C1 segment of cervical spinal cord (tissue), 14 donors: ENCODE data around the gene GPSM3.
A peak's percentile ranks its signal among the peaks of the same experiment; 100 is the strongest.
"Not testable (repeated sequence)": the region's sequence is repeated elsewhere in the genome, so short reads cannot be mapped to it uniquely, and the experiment has no call there.

ENCODE experiments used
- DNase-seq, 14 donors: peaks; one replicate each; lab custom pipeline; 2025; lab: John Stamatoyannopoulos, UW

Gene GPSM3

DNA sequence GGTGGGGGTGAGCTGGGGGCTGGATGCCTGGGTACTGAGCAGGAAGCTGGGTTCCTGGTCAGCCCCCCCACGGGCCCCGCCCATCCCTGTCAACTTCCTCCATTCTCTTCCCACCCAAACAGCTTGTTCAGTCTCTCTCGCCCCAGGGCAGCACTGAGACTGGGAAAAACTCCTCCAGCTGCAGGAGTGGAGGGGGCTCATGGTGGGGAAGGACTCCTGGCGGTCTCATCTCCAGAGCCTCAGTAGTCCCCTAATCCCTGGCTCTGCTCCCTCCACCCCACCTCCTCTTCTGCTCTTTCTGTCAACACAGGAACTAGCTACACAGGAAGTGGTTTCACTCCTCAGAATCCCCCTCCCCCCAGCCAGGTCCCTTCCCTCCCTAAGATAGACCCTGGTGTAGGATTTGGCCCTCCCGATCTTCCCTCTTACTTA, at the start of gene GPSM3:
Gene GPSM3 (minus strand): TSS at position 36 of the 432 bp plus-strand sequence. CDS start 130 bp downstream, outside the sequence.
- peak in 7 of 14 donors; percentile 13 to 70 (median 35) for DNase-seq

- no peak for DNase-seq
Observed at GRCh38 chr6:32240686-32241085, 48.2 kb upstream of the GPSM3 start.

GRCh38 chr6:32239462-32239861, 47.0 kb upstream of the GPSM3 start:
- no peak for DNase-seq

DNA sequence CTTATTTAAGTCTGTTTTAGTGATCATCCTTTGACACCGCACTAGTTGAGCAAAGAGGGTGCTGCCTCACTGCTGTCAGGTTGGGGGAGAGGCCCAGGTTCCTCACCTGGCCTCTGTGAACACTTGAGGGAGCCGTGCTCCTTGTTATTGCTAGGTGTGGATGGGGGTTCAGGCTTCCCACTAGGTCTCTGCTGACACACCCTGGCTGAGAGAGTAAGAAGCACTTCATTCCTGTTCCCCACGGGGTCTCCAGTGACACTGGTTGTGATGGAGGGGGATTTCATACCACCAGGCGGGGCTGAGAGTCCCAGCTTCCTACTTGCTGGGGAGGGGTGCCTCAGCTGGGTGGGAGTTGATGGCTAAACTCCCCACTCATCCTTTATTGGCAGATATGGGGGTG, 42.5 kb upstream of the GPSM3 start:
- DNase-seq = no peak

DNA sequence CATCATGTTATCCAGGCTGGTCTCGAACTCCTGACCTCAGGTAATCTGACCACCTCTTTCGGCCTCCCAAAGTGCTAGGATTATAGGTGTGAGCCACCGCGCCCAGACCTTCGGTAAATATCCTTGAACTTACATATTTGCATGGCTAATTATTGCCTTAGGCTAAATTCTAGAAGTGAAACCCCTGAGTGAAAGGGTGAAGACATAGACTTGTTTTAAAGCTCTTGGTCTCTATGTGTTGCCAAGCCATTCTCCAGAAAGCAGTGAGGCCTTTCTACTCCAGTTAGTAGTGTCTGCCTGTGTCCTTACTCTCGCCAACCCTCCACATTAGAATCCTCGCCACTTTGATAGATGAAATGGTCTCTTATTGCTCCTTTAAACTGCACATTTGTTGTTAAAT, 34.0 kb upstream of the GPSM3 start:
- DNase-seq = no peak

DNA sequence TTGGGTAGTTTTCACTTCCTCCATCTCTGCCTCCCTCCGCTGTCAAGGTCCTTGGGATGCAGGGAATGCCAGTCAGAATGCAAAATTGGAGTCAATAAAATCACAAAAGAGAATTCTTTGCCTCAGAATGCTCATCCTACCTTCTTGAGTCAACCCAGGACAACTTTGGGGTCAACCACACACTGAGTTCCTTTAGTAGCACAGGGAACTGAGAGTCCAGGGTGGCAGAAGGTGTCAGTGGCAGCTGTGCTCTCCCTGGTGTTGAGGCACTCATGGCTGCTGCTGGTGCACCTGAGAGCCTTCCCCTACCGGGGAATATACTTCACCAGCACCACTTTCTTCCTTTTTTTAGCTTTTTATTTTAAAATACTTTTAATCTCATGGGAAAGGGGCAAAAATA, 32.3 kb upstream of the GPSM3 start:
- no peak for DNase-seq

GRCh38 chr6:32223258-32224235, 31.1 kb upstream of the GPSM3 start, which contains the start of gene NOTCH4:
NOTCH4 (minus strand) TSS chr6:32224067; CDS start chr6:32223928, 139 bp downstream.
- no peak for DNase-seq

GRCh38 chr6:32222333-32223230, 30.1 kb upstream of the GPSM3 start:
- DNase-seq = no peak

- no peak for DNase-seq
Observed at GRCh38 chr6:32220021-32220420, 27.6 kb upstream of the GPSM3 start.

DNA sequence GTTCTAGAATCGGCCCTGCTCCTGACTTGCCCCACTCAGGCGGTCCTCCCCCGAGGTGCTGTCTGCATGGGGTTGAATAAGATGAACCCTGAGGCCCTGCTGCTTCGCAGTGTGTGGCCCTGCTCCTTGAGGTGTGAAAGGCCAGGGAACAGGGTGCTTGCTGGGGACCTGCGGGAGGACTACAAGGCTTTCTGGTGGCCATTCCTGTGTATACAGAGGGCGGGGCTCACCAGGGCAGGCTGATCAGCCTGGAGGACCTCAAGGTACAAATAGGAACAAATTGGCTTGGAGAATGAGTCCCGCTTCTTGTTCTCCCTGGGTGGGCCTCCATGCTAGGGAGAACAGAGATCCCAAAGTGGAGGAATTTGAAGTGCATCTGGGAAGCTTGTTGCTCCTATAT, 25.7 kb upstream of the GPSM3 start:
- DNase-seq = no peak

DNA sequence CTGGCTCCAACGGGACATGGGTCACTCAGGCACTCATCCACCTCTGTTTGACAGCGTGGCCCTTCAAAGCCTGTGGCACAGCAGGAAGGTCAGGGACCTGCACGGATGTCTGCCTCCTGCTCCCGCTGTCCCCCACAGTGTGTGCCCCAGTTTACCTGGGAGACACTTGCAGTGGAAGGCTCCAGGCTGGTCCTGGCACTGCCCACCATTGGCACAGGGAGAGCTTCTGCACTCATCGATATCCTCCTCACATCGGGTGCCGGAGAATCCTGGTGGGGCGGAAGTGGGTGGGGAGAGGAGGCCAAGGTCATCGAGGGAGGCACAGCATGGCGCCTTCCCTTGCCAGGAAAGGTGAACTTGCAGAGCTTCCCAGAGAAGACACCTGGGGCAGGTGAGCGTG, 24.6 kb upstream of the GPSM3 start:
- DNase-seq = no peak

DNA sequence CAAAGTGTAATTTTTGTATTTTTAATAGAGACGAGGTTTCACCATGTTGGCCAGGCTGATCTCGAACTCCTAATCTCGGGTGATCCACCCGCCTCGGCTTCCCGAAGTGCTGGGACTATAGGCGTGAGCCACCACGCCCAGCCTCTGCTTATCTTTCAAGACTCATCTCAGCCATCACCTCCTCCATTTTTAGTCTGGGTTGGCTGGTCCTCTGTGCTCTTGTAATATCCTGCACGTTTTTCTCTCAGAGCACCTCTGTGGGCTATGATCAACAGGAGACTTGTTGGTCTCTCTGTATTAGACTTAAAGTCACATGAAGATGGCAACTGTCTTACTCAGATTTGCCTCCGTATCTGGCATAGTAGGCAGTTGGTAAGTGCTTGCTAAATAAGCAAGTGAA, 23.8 kb upstream of the GPSM3 start:
- DNase-seq = no peak

- DNase-seq = no peak
Observed at GRCh38 chr6:32215617-32216016, 23.2 kb upstream of the GPSM3 start.

DNA sequence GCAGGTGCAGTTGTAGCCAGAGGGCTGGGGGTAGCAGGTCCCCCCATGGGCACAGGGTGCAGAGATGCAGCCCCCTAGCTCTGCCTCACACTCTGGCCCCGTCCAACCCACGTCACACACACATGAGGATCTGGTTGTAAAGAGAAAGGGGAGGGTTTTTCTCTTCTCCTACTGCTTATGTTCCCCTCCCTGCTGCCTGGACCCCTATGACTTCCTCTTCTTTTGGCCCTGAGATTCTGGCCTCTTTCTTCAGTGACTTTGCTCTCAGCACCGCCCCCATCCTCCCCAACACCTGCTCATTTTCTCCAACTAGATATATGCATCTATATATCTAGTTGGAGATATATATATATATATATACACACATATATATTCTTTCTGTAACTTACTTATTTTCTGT, 21.7 kb upstream of the GPSM3 start:
- DNase-seq = no peak

DNA sequence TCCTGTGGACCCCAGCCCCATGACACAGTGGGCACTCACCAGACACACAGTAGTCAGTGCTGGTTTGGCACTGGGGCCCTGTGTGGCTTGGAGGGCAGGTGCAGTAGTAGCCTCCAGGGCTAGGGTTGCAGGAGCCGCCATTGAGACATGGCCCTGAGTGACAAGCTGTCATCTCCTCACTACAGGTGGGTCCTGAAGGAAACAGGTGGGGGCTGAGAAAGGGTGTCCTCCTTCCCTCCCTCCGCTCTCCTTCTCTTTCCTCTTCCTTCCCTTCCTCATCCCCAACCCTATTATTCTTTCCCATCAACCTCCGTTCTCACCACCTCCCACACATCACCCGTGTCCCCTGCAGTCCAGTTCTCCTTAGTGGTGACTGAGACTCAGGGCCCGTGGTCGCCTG, 21.2 kb upstream of the GPSM3 start:
- no peak for DNase-seq

- no peak for DNase-seq
Observed at GRCh38 chr6:32212076-32212760, 19.8 kb upstream of the GPSM3 start.

DNA sequence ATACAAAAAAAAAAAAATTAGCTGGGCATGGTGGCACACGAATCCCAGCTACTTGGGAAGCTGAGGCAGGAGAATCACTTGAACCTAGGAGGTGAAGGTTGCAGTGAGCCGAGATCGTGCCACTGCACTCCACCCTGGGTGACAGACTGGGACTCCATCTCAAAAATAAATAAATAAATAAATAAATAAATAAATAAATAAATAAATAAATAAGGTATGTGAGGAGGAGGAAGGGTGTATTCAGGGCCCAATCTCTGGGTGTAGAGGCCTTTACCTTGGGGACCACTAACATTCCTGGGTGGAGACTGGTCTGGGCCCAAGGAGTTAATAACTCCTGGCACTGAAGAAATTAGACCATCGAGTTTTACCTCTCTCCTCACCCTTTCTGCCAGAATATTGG, 19.0 kb upstream of the GPSM3 start:
- DNase-seq = not testable (repeated sequence)

GRCh38 chr6:32210191-32210601, 17.8 kb upstream of the GPSM3 start:
- DNase-seq = no peak

DNA sequence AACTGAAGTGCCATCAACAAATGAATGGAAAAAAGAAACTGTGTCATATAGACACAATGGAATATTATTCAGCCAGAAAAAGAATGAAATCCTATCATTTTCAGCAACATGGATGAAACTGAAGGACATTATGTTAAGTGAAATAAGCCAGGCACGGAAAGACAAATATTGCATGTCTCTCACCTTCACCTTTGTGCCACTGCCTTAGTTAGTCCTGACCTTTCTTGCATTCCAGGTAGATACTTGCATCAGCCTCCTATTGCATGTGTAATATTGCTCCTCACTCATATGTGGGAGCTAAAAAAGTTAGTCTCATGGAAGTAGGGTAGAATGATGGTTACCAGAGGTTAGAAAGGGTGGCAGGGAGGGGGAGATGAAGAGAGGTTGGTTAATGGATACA, 16.6 kb upstream of the GPSM3 start:
- DNase-seq = no peak

- DNase-seq = no peak
Observed at GRCh38 chr6:32204268-32204715, 11.8 kb upstream of the GPSM3 start.
